Limb (tissue), 2 donors: Measurements from ENCODE around the gene SNORC.

ENCODE experiments used
- DNase-seq, 2 donors: peaks; one replicate each; pipeline ENCODE4 v3.0.0-alpha.2; 2016; ENCODE audit errors: extremely low spot score in 2 of 2

SNORC gene

GRCh38 chr2:232869138-232870017 lies 686 bp upstream of the SNORC start:
- no peak for DNase-seq

DNA sequence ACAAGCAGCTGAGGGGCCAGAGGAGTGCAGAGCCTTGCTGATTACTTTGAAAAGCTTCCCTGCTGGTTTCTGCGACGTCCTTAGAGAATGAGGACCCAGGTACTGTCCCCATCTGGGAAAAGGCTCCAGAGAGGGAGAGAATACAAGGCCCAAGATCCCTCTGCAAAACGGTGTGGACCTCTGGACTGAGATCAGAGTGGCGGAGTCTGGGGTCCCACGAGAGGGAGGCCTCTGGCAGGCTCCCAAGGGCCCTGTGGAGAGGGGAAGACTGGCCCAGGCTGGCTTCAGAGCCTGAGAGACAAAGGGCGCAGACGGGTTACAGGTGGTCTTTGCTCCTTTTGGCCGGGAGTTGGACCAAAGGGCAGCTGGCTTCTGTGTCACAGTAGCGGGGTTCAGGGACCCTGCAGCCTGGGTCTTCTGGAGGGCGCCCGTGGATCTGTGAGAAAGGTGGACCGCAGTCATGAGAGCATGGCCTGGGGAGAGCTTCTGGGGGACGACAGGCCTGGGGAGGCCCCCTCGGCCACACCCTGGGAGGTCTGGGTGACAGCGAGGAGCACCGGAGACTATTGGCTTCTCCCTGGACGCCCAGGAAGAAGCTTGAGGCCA lies 805 bp downstream of the SNORC start:
- no peak for DNase-seq

DNA sequence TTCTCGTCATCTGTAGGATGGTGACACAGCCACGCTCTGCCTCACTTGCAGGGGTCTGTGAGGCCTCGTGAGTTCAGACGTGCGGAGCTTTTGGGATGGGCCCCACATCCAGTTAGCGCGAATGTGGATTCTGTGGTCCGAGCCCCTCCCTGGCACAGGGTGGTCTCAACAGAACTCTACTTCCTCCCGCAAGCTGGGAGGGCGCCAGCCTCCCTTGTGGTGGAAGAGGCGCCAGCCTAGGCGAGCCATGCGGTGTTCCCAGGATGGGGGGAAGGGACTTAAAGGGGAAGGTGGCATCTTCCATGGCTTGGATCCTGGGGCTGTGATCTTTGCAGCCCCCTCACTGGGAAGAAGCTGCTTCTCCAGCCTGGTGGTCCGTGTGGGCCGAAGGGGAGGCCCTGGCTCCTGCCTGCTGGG lies 1.4 kb downstream of the SNORC start:
- no peak for DNase-seq

- DNase-seq = peak; percentile 13 to 69
Observed at GRCh38 chr2:232871835-232872736, 2.0 kb downstream of the SNORC start.

DNA sequence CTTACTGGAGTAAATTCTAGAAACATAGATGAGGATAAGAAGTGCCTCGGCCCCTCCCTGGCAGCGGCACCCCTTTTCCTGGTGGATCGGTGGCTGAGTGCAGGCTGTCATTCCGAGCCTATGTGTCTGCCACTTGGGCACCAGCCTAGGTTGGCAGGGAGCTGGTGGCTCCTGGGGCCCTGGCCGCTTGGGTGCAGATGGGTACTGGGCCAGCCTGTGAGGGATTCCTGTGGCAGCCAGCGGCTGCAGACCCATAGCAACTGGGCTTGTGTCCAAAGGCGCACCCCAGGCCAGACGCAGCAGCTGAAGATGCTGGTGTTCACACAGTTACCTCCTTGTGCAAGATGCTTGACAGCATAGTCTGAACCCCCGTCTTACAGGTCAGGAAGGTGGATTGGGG lies 2.8 kb downstream of the SNORC start:
- no peak for DNase-seq

- DNase-seq = peak in 1 of 2 donors; percentile 31
Observed at GRCh38 chr2:232873292-232873908, 3.3 kb downstream of the SNORC start.

- no peak for DNase-seq
Observed at GRCh38 chr2:232873909-232874641, 4.0 kb downstream of the SNORC start.

DNA sequence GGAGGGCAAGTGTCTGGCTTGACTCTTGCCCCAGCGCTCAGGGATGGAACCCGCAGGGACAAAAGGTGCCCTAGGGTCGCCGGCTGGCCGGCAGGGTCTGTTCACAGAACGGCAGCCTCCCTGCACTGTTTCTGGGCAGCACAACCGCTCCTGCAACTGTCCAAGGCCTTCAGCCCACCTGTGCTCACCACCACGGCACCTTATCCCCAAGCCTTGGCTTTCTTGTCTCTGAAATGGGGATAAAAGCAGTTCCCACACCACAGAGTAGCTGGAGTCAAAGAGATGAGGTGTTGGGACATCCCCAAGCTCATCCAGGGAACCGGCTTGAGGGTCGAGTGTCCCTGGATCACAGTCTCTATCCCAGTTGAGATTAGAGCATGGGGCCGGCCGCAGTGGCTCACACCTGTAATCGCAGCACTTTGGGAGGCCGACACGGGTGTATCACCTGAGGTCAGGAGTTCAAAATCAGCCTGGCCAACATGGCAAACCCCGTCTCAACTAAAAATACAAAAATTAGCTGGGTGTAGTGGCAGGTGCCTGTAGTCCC lies 4.7 kb downstream of the SNORC start:
- DNase-seq = no peak

- no peak for DNase-seq
Observed at GRCh38 chr2:232875256-232876121, 5.4 kb downstream of the SNORC start.

GRCh38 chr2:232876161-232876977 lies 6.3 kb downstream of the SNORC start:
- peak in 1 of 2 donors; percentile 77 for DNase-seq

GRCh38 chr2:232876978-232877441 lies 6.9 kb downstream of the SNORC start:
- no peak for DNase-seq

DNA sequence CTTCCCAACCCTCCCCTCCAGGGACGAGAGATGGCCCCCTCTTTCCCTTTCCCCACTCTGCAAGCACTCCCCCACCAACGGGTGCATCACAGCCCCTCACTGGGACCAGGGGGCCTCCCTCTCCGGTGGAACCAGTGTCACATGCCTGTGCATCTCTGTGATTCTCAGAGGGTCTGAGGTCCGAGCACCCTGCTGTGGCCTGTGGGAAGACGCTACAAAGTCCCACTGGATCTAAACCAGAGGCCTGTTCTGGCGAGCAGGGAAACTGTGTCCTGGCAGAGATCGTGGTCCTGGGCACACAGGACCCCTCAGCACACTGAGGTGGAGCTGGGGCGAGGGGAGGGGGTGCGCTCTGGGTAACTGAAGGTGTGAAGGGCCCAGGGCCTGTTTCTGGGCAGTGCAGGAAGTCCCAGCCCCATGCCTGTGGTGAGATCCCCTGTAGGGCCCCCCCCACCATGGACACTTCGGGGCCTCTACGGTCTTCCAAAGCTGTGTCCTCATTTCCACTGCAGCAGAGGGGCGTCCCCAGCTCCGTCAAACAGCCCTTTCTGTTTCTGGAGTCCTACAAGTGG lies 8.0 kb downstream of the SNORC start:
- DNase-seq = no peak

DNA sequence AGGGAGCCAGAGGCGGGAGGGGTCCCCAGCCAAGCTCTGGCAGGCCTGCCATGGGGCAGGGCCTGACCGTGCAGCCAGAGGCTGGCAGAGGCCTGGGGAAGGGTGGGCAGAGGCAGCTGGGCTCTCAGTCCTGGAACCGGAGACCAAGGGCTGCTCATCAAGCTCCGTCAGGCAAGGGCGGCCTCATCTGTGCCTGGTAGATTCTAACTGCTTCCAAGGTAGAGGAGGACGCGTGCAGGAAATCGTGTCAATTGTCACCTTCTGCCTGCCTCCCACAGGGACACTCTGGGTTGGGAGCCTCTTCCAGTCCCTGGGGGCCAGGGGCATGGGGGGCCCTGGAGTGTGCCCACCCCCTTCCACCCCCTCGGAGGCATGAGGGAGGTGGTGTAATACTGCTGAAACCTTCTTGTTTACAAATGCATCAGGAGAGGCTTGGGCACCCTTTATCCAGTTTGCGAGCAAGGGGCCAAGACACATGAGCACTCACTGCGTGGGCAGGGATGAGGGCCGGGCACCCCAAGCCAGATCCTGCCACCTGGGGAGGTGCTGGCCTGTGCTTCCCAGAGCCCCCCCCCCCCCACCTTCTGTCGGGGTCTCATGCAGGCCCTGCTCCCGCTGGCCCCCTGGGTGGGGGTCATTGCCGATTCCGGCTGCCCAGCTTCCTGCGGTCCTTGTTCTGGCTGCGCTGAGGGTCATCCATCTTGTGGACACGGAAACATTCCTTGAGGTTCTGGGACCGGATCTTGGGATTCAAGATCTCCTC lies 9.0 kb downstream of the SNORC start:
- DNase-seq = no peak

DNA sequence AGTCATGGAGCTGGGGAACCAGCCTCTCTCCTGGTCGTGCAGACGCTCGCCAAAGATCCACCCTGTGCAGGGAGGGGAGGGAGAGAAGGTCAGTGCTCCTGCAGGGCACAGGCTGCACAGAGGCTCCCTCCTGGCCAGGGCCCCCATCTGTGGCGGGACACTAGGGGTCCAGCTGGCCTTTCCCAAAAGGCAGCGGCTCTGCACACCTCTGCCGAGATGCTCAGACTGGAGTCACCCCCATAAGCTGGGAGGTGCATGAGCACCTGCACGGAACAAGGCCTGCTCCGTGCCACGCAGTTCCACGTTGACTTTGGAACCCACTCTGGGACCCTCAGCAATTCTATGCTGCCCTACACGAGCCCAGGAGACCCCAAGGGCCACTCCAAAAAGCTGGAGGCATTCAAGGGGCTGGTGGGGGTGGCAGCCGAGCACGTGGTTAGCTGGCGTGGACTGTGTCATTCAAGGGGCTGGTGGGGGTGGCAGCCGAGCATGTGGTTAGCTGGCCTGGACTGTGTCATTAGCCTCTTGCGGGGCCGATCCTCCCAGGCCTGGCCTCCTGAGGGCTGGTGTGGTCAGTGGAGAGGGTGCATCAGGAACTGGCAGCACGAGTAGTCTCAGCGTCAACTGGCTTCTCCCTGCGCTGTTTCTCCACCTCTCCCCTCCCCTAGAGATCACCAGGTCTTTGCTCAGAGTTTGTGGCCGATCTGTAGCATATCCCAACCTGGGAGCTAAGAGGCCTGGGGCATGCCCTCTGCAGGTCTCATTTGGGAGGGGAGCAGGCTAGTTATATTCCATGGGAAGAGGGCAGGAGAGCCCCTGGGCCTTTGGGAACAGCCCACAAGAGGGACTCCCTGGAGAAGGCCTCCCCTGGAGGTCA lies 9.8 kb downstream of the SNORC start:
- no peak for DNase-seq

GRCh38 chr2:232880764-232881351 lies 10.8 kb downstream of the SNORC start:
- no peak for DNase-seq

- DNase-seq = no peak
Observed at GRCh38 chr2:232882085-232882484, 12.0 kb downstream of the SNORC start.
